Measurements from ENCODE around the gene SLC19A1. TPM values are rescaled to one million over a fixed set of nuclear protein-coding genes. Genes with fewer than 3 reads are reported as not detected.

SLC19A1 gene
- total RNA-seq, 1 donor from 2014 or later: 4.5 TPM

DNA sequence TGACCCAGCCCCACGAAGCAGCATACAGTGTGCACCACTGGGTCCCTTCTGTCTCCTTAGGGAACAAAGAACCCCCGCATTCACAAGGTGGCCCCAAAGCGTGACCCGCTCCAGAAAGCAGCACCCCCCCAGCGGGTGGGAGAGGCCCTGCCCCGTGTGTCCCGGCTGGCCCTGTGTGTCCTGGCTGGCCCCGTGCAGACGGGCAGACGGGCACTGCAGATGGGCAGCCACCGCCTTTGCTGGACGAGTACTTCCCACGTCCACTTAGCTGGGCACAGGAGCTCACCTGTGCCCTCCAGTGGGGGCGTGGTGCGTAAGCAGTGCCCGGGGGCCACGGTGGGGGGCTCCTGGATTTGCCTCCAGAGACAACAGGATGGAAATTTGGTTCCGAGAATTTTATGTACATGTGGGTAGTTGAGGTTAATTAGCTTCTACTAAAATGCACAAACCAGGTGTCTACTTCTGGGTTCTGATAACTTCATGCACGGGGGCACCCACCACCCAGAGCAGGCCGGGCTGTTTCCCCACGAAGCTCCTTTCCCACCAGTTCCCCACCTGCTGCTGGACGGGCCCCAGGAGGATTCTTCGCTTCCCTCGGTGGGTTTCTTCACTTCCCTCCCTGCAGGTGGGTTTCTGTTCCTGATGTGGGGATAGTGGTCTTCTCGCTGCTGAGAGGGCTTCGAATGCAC, 33.2 kb upstream of the SLC19A1 start:
- no peak for DNase-seq (ENCODE audit: low read depth)
- FAIRE-seq: no peak
- H3K27me3 ChIP-seq (ENCODE audit: control insufficient read depth, insufficient read depth, low read length): no peaks in the 10 kb centered on the region
- TF ChIP-seq, protein P1, sequence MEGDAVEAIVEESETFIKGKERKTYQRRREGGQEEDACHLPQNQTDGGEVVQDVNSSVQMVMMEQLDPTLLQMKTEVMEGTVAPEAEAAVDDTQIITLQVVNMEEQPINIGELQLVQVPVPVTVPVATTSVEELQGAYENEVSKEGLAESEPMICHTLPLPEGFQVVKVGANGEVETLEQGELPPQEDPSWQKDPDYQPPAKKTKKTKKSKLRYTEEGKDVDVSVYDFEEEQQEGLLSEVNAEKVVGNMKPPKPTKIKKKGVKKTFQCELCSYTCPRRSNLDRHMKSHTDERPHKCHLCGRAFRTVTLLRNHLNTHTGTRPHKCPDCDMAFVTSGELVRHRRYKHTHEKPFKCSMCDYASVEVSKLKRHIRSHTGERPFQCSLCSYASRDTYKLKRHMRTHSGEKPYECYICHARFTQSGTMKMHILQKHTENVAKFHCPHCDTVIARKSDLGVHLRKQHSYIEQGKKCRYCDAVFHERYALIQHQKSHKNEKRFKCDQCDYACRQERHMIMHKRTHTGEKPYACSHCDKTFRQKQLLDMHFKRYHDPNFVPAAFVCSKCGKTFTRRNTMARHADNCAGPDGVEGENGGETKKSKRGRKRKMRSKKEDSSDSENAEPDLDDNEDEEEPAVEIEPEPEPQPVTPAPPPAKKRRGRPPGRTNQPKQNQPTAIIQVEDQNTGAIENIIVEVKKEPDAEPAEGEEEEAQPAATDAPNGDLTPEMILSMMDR (IDR thresholded peaks at IDR 0.05; ENCODE audit: insufficient read depth, low read length, severe bottlenecking): no peak
- H3K4me3 ChIP-seq (ENCODE audit: low read depth, low read length): no peak overlapping the region
- no peaks in the 10 kb centered on the region for H3K36me3 ChIP-seq (ENCODE audit: control insufficient read depth, insufficient read depth, low read length)

DNA sequence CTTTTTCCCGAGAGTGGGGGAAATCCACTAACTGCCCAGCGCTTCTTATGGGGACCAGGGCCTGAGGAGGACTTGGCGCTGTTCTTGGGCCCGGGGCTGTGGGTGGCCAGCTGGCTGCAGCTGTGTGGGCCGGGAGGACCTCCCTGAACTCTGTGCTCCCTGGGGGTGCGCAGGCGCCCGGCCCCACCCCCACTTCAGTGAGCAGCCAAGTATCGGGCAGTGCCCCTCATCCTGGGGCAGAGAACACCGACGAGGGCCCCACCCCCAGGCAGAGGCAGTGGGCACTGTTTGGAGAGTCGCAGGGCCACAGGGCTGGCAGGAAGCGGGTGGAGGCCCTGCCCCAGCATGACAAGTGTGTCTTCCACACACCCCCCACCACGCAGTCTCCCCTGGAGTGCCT, 32.5 kb upstream of the SLC19A1 start:
- TF ChIP-seq, protein P1 (IDR thresholded peaks at IDR 0.05; ENCODE audit: insufficient read depth, low read length, severe bottlenecking): no peak
- DNase-seq (ENCODE audit: low read depth) (no peak), FAIRE-seq (no peak)
- no peaks in the 10 kb centered on the region for H3K27me3 ChIP-seq (ENCODE audit: control insufficient read depth, insufficient read depth, low read length)
- H3K4me3 ChIP-seq (ENCODE audit: low read depth, low read length): no peak overlapping the region
- H3K36me3 ChIP-seq (ENCODE audit: control insufficient read depth, insufficient read depth, low read length): no peaks in the 10 kb centered on the region

DNA sequence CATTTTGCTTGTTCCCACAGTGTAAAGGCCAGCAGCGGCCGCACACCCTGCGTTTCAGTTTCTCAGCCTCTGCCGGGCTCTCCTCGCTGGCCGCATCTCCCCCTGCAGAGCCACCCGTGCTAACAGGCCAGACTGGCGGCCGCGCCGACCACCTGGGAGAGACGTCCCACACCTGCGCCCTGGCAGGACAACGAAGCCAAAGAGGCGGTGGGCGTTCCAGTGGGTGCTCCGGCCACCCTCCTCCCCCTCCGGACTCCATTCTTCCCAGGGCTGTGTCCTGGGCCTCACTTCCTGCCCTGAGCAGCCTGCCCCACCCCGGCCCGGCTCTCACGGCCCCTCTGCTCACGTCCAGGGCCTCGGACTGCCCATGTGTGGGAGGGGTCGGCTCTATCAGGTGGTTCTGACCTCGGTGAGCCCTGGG, 31.9 kb upstream of the SLC19A1 start:
- DNase-seq (ENCODE audit: low read depth) (no peak), FAIRE-seq (no peak)
- Histone ChIP-seq H3K27me3 (ENCODE audit: control insufficient read depth, insufficient read depth, low read length) (no peaks in the 10 kb centered on the region), H3K36me3 (ENCODE audit: control insufficient read depth, insufficient read depth, low read length) (no peaks in the 10 kb centered on the region), H3K4me3 (ENCODE audit: low read depth, low read length) (no peak overlapping the region)
- TF ChIP-seq, protein P1 (IDR thresholded peaks at IDR 0.05; ENCODE audit: insufficient read depth, low read length, severe bottlenecking): no peak

DNA sequence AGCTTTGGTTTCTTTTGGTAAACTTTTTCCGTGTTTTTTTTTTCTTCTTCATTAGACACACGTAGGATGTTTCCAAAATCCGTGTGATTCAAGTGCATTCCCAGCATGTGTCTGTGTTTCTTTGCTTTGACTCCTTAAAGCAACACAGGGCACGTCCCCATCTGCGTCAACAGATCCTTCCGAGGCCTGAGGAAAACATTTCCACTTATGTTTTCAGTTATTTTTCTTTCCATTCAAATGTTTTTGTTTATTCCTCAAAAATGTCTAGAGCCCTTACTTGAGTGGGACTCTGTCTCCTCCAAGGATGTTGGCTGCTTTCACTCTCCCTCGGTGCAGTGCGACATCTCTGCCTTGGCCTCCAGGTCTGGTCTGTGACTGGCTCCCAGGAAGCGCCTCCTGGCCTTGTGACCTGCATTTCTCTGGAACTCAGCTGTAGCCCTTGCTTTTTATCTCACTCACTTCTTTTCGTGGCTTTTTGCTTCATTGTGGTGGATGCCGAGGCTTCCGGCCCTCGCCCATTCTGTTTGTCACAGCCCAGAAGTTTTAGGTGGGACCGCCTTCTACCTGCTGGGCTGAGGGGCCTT, 31.3 kb upstream of the SLC19A1 start:
- H3K4me3 ChIP-seq (ENCODE audit: low read depth, low read length): no peak overlapping the region
- no peaks in the 10 kb centered on the region for H3K27me3 ChIP-seq (ENCODE audit: control insufficient read depth, insufficient read depth, low read length)
- TF ChIP-seq, protein P1 (IDR thresholded peaks at IDR 0.05; ENCODE audit: insufficient read depth, low read length, severe bottlenecking): no peak
- H3K36me3 ChIP-seq (ENCODE audit: control insufficient read depth, insufficient read depth, low read length): no peaks in the 10 kb centered on the region
- FAIRE-seq (no peak), DNase-seq (ENCODE audit: low read depth) (no peak)

DNA sequence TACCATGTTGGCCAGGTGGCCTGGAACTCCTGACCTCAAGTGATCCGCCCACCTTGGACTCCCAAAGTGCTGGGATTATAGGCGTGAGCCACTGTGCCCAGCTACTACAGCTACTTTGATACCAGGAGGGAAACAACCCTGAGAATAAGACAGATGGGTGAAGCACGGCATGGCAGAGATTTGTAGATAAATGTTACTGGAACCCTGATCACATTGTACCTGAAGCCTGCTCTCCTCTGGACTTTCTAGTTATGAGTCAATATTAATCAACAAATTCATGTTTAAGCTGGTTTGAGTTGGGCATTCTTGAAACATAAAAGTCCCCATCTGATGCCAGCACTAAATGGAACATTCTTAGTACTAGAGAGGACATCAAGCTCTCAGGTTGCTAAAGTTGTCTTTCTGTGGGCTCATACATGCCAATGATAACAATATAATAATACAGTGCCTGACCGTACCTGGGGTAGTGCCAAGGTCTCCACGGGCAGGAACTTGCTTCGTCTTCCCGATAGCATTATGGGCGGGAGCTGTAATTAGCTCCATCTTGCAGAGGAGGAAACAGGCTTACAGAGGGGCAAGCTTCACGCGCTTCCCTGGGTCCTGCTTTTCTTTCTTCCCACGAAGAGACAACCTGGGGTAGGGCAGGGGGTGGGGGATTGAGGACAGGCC, 30.7 kb upstream of the SLC19A1 start:
- TF ChIP-seq, protein P1 (IDR thresholded peaks at IDR 0.05; ENCODE audit: insufficient read depth, low read length, severe bottlenecking): no peak
- Histone ChIP-seq H3K4me3 (ENCODE audit: low read depth, low read length) (no peak overlapping the region), H3K27me3 (ENCODE audit: control insufficient read depth, insufficient read depth, low read length) (no peaks in the 10 kb centered on the region), H3K36me3 (ENCODE audit: control insufficient read depth, insufficient read depth, low read length) (no peaks in the 10 kb centered on the region)
- DNase-seq (ENCODE audit: low read depth) (peak; percentile 15), FAIRE-seq (no peak)

Measured in bronchial epithelial cell (primary cell).